Neural cell (in vitro differentiated cells): ENCODE measurements around the gene ATP11B. TPM values are rescaled to one million over a fixed set of nuclear protein-coding genes. Genes with fewer than 3 reads are reported as not detected.

Source experiments
- H2AFZ ChIP-seq: fragments of 200-600, 300-800 bp; sonication (generic), shearing (Covaris generic); 2 replicates; pipeline ENCODE4 v1.6.0; 2014; ENCODE audit warnings: low read depth, mild to moderate bottlenecking, antibody characterized with exemption, low read length, moderate library complexity
- H3F3A ChIP-seq: fragments of 200-600 bp; shearing (Covaris generic); 2 replicates; pipeline ENCODE4 v1.6.1; 2016; ENCODE audit warnings: mild to moderate bottlenecking, moderate library complexity, mixed read lengths, antibody characterized with exemption, low read length; ENCODE audit not compliant: insufficient read depth, poor library complexity, severe bottlenecking
- H3K27ac ChIP-seq: fragments of 200-600, 300-800 bp; sonication (generic), shearing (Covaris generic); 2 replicates; pipeline ENCODE4 v1.5.1; 2014; ENCODE audit warnings: mild to moderate bottlenecking, low read length, moderate library complexity
- H3K27me3 ChIP-seq: fragments of 300-800, 200-600 bp; sonication (generic), shearing (Covaris generic); 2 replicates; pipeline ENCODE4 v1.6.0; 2014; ENCODE audit warnings: mild to moderate bottlenecking, low read depth, low read length, moderate library complexity; ENCODE audit not compliant: insufficient read depth
- H3K36me3 ChIP-seq: fragments of 300-800, 200-600 bp; sonication (generic), shearing (Covaris generic); 2 replicates; pipeline ENCODE4 v1.5.1; 2014; ENCODE audit warnings: mild to moderate bottlenecking, antibody characterized with exemption, low read length, moderate library complexity; ENCODE audit not compliant: insufficient read depth
- H3K4me2 ChIP-seq: fragments of 300-800, 200-600 bp; sonication (generic), shearing (Covaris generic); 2 replicates; pipeline ENCODE4 v1.6.0; 2014; ENCODE audit warnings: mild to moderate bottlenecking, low read length
- H3K4me3 ChIP-seq: fragments of 300-800, 200-600 bp; sonication (generic), shearing (Covaris generic); 2 replicates; pipeline ENCODE4 v1.5.1; 2014; ENCODE audit warnings: mild to moderate bottlenecking, low read length, moderate library complexity
- H3K79me2 ChIP-seq: fragments of 200-600 bp; shearing (Covaris generic); replicated peaks from 2 replicates; pipeline ENCODE4 v1.6.0; 2014; ENCODE audit warnings: mild to moderate bottlenecking, low read length, moderate library complexity; ENCODE audit not compliant: insufficient read depth
- H3K9ac ChIP-seq: fragments of 300-800, 200-600 bp; sonication (generic), shearing (Covaris generic); 2 replicates; pipeline ENCODE4 v1.6.1; 2016; ENCODE audit warnings: mild to moderate bottlenecking, low read length, mixed read lengths
- H3K9me2 ChIP-seq: fragments of 200-600 bp; shearing (Covaris generic); 2 replicates; pipeline ENCODE4 v1.6.1; 2016; ENCODE audit warnings: mild to moderate bottlenecking, low read length, mixed read lengths; ENCODE audit not compliant: insufficient read depth
- H3K9me3 ChIP-seq: fragments of 200-600, 300-800 bp; sonication (generic), shearing (Covaris generic); 2 replicates; pipeline ENCODE4 v1.6.1; 2016; ENCODE audit warnings: mild to moderate bottlenecking, mixed run types, low read length, moderate library complexity, mixed read lengths
- H4K20me1 ChIP-seq: fragments of 200-600 bp; shearing (Covaris generic); 2 replicates; pipeline ENCODE4 v1.6.1; 2016; ENCODE audit warnings: mild to moderate bottlenecking, mixed run types; ENCODE audit not compliant: insufficient read depth
- EP300 ChIP-seq: fragments of 450-650 bp; conservative IDR thresholded peaks from 2 replicates; pipeline ENCODE4 v1.6.1; 2014; ENCODE audit warnings: antibody characterized with exemption, mild to moderate bottlenecking, moderate library complexity; ENCODE audit not compliant: poor library complexity, severe bottlenecking
- EZH2 ChIP-seq: fragments of 200-600, 300-800 bp; shearing (Covaris generic), sonication (generic); IDR thresholded peaks from 2 replicates; pipeline ENCODE4 v1.6.1; 2014; ENCODE audit warnings: antibody characterized with exemption, low read length, borderline replicate concordance, mild to moderate bottlenecking; ENCODE audit not compliant: insufficient read depth, poor library complexity, severe bottlenecking
- MXI1 ChIP-seq: fragments of 450-650 bp; conservative IDR thresholded peaks from 2 replicates; pipeline ENCODE4 v1.6.1; 2014; ENCODE audit warnings: antibody characterized with exemption, mild to moderate bottlenecking; ENCODE audit not compliant: poor library complexity, severe bottlenecking
- POLR2AphosphoS5 ChIP-seq: IDR thresholded peaks from 2 replicates; pipeline ENCODE4 v1.6.1; 2012
- RAD21 ChIP-seq: fragments of 450-650 bp; conservative IDR thresholded peaks from 2 replicates; pipeline ENCODE4 v1.6.1; 2014; ENCODE audit warnings: antibody characterized with exemption, mild to moderate bottlenecking, moderate library complexity
- SMC3 ChIP-seq: fragments of 450-650 bp; conservative IDR thresholded peaks from 2 replicates; pipeline ENCODE4 v1.6.1; 2014; ENCODE audit warnings: antibody characterized with exemption, mild to moderate bottlenecking, moderate library complexity; ENCODE audit not compliant: poor library complexity
- TAF1 ChIP-seq: IDR thresholded peaks from 2 replicates; pipeline ENCODE4 v1.6.1; 2012; ENCODE audit warnings: low read depth
- polyA plus RNA-seq: library from polyadenylated mRNA; depleted of rRNA; stranded (reverse); fragments of >200 nt; gene quantifications from 2 replicates; pipeline ENCODE4 v1.2.3, GENCODE V29; 2014
- TF ChIP-seq, protein P1 (sequence below): IDR thresholded peaks from 2 replicates; pipeline ENCODE4 v1.6.1; 2012; ENCODE audit warnings: borderline replicate concordance
- TF ChIP-seq, protein P2 (sequence below): fragments of 450-650 bp; IDR thresholded peaks from 2 replicates; pipeline ENCODE4 v1.5.1; 2014; ENCODE audit warnings: antibody characterized with exemption, mild to moderate bottlenecking, moderate library complexity; ENCODE audit not compliant: poor library complexity, severe bottlenecking

ATP11B gene
- polyA plus RNA-seq, 1 donor from 2014 or later = 31.2 TPM

DNA sequence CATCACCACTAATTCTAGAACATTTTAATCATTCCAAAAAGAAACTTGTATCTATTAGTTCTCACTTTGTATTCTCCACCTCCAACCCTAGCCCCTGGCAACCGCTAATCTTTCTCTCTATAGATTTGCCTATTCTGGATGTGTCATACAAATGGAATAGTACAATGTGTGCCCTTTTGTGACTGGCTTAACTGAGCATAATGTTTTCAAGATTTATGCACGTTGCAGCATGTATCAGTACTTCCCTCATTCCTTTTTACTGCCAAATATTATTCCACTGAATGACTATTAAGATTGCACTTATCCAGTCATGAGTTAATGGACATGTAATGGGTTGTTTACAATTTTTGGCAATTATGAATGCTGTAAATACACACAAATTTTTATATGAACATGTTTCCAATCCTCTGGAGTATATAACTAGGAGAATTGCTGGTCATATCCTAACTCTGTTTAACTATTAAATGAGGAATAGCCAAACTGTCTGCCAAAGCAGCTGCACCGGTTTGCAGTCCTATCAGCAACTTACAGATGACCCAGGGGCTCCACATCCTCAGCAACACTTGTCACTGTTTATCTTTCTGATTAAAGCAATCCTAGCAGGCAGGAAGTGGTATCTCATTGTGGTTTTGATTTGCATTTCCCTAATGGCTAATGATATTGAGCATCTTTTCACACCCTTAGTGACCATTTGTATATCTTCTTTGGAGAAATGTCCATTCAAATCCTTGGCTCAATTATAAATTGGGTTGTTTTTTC lies 144.2 kb downstream of the ATP11B start:
- Histone ChIP-seq H3K27me3 (no peaks in the 10 kb centered on the region), H4K20me1 (no peaks in the 10 kb centered on the region)

GRCh38 chr3:182940266-182940808 lies 147.0 kb downstream of the ATP11B start:
- Histone ChIP-seq H3K4me3 (no peak overlapping the region), H4K20me1 (no peaks in the 10 kb centered on the region), H3K9me3 (no peaks in the 10 kb centered on the region), H3K79me2 (no peaks in the 10 kb centered on the region), H3K4me2 (no peak overlapping the region), H2AFZ (no peak overlapping the region), H3K9ac (no peak overlapping the region), H3K36me3 (no peaks in the 10 kb centered on the region), H3K9me2 (no peaks in the 10 kb centered on the region), H3K27ac (no peak overlapping the region), H3K27me3 (no peaks in the 10 kb centered on the region), H3F3A (no peaks in the 10 kb centered on the region)
- no peak for TF ChIP-seq EP300
- TF ChIP-seq, protein P1, sequence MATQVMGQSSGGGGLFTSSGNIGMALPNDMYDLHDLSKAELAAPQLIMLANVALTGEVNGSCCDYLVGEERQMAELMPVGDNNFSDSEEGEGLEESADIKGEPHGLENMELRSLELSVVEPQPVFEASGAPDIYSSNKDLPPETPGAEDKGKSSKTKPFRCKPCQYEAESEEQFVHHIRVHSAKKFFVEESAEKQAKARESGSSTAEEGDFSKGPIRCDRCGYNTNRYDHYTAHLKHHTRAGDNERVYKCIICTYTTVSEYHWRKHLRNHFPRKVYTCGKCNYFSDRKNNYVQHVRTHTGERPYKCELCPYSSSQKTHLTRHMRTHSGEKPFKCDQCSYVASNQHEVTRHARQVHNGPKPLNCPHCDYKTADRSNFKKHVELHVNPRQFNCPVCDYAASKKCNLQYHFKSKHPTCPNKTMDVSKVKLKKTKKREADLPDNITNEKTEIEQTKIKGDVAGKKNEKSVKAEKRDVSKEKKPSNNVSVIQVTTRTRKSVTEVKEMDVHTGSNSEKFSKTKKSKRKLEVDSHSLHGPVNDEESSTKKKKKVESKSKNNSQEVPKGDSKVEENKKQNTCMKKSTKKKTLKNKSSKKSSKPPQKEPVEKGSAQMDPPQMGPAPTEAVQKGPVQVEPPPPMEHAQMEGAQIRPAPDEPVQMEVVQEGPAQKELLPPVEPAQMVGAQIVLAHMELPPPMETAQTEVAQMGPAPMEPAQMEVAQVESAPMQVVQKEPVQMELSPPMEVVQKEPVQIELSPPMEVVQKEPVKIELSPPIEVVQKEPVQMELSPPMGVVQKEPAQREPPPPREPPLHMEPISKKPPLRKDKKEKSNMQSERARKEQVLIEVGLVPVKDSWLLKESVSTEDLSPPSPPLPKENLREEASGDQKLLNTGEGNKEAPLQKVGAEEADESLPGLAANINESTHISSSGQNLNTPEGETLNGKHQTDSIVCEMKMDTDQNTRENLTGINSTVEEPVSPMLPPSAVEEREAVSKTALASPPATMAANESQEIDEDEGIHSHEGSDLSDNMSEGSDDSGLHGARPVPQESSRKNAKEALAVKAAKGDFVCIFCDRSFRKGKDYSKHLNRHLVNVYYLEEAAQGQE = no peak
- TF ChIP-seq MXI1 = no peak
- no peak for TF ChIP-seq EZH2
- TF ChIP-seq SMC3 = no peak
- TF ChIP-seq RAD21 = no peak
- TF ChIP-seq POLR2AphosphoS5 = no peak

More for the DNA sequence above, 144.2 kb downstream of the ATP11B start:
- Histone ChIP-seq H3F3A (no peaks in the 10 kb centered on the region), H2AFZ (no peak overlapping the region), H3K9me3 (no peaks in the 10 kb centered on the region), H3K79me2 (no peaks in the 10 kb centered on the region), H3K9ac (no peak overlapping the region), H3K4me3 (no peak overlapping the region), H3K36me3 (no peaks in the 10 kb centered on the region), H3K27ac (no peak overlapping the region), H3K4me2 (no peak overlapping the region), H3K9me2 (no peaks in the 10 kb centered on the region)
- TF ChIP-seq POLR2AphosphoS5 = no peak
- TF ChIP-seq RAD21 = no peak
- no peak for TF ChIP-seq SMC3
- TF ChIP-seq, protein P2, sequence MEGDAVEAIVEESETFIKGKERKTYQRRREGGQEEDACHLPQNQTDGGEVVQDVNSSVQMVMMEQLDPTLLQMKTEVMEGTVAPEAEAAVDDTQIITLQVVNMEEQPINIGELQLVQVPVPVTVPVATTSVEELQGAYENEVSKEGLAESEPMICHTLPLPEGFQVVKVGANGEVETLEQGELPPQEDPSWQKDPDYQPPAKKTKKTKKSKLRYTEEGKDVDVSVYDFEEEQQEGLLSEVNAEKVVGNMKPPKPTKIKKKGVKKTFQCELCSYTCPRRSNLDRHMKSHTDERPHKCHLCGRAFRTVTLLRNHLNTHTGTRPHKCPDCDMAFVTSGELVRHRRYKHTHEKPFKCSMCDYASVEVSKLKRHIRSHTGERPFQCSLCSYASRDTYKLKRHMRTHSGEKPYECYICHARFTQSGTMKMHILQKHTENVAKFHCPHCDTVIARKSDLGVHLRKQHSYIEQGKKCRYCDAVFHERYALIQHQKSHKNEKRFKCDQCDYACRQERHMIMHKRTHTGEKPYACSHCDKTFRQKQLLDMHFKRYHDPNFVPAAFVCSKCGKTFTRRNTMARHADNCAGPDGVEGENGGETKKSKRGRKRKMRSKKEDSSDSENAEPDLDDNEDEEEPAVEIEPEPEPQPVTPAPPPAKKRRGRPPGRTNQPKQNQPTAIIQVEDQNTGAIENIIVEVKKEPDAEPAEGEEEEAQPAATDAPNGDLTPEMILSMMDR = no peak
- TF ChIP-seq, protein P1 = no peak
- no peak for TF ChIP-seq EZH2
- TF ChIP-seq EP300 = no peak
- TF ChIP-seq MXI1 = no peak
- TF ChIP-seq TAF1 = no peak
